GM19043 (cell line): Measurements from ENCODE around the gene MBNL1.
"Not testable (repeated sequence)": the region's sequence is repeated elsewhere in the genome, so short reads cannot be mapped to it uniquely, and the experiment has no call there.

ENCODE experiments used
- ATAC-seq: cut with Tn5 transposase; IDR thresholded peaks from one replicate; pipeline ENCODE4 v1.9.1; 2021; ENCODE audit warnings: low read depth; ENCODE audit not compliant: unreplicated experiment

Gene MBNL1

DNA sequence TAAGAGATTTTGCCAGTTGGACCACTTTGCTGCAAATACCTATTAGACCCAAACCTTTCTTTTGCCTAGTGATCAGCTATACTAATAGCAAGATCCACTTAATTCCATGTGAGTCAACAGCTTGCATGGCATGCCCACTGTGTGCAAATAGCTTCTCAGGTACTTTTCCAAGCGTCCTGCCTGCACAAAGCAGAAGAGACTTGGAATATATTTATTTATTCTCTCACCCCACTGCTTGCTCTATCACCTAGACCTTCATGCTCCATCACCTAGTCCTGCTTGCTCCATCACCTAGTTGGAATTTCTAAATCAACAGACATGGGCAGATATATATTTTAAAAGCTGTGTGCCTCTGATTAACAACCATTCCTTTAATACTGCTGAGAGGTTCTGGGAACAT is 47.6 kb downstream of the MBNL1 start:
- no peak for ATAC-seq

GRCh38 chr3:152317184-152317583 is 48.5 kb downstream of the MBNL1 start:
- no peak for ATAC-seq

GRCh38 chr3:152317956-152318355 is 49.2 kb downstream of the MBNL1 start:
- ATAC-seq = no peak

- ATAC-seq = no peak
Observed at GRCh38 chr3:152318512-152318911, 49.8 kb downstream of the MBNL1 start.

DNA sequence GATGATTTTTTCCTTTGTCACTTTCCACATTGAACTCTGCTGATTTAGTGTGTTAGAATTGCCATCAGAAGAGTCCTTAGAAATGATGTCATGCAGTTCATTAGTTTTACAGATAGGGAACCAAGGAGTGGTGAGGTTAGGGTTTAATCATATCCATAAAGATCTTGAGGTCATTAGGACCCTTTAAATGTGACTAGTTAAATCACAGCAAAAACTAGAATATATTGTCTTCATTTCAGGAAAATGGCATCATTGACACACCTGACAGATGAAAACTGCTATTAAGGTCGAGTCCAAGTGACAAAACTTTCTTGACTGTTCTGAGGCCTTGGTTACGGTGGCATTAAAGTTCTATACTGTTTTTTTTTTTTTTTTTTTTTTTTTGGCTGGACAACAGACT is 50.5 kb downstream of the MBNL1 start:
- ATAC-seq = no peak

GRCh38 chr3:152319831-152320617 is 51.3 kb downstream of the MBNL1 start:
- ATAC-seq = no peak

DNA sequence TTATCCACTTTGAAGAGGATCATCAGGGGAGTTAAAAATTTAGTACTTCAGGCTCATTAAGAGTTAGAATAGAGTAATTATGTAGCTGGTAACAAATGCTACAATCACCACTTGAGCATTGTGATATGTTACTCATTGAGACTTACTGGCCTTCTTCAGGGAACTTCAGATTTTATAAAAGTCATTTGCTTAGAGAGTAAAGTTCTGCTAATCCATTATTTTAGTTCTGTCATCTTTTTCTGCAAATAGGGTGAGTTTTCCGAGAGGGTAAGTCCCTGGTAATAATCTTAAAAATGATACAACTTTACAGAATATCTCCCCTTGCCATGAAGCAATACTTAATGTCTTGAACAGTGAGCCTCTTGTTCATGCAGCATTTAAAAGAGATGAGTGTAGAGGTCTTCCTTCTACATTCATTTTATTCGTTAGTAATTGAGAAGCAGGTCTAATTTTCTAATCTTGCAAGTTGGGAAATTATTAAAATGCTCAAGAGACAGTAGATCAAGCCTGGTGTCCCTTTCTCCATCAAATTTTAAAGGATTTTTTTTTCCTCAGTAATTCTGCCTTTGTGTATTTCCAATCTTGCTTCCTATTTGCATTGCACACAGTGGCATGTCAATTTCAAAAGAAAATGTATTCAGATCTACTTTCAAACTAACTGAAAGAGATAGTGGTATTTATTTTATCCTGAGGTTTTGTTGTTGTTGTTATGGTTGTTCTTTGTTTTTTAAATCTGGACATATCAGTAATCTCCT is 52.6 kb downstream of the MBNL1 start:
- ATAC-seq = no peak

DNA sequence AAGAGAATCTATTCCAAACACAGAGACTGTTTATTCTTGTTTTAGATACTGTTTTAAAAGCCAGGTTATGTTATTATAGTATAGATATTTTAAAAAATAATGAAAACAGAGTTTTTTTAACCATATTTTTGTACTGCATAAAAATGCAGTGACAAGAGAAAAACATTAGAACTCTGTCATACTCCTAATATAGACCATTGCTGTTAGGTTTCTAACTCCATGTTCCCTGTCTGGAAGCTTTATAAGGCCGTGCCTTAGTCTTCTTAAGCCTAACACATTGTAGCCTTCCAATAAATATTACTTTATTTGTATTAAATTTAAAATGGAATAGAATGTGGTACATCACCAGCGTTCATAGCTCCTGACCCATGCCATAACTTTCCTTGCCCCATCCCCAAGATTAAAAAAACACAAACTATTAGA is 53.2 kb downstream of the MBNL1 start:
- ATAC-seq = no peak

- peak; percentile 50 for ATAC-seq
Observed at GRCh38 chr3:152322756-152323155, 54.0 kb downstream of the MBNL1 start.

DNA sequence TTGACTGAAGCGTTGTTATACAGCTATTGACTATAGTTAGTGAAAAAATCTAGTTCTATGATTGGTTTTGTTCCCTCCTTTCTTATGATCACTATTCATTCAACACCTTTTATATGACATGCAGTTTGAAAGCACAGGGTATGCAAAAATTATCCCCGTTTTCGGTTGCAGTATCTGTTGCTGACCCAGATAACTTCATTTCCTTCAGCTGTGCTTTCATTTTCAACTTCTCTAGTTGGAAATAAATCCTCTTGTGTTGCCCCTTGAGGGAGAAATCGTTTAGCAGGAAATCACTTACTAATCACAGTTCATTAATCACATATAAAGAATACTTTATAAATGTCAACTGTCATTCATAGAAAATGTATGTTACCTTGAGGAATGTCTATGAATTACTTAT is 55.1 kb downstream of the MBNL1 start:
- peak; percentile 81 for ATAC-seq

GRCh38 chr3:152325136-152325535 is 56.4 kb downstream of the MBNL1 start:
- ATAC-seq = no peak

GRCh38 chr3:152327203-152327602 is 58.5 kb downstream of the MBNL1 start:
- no peak for ATAC-seq

DNA sequence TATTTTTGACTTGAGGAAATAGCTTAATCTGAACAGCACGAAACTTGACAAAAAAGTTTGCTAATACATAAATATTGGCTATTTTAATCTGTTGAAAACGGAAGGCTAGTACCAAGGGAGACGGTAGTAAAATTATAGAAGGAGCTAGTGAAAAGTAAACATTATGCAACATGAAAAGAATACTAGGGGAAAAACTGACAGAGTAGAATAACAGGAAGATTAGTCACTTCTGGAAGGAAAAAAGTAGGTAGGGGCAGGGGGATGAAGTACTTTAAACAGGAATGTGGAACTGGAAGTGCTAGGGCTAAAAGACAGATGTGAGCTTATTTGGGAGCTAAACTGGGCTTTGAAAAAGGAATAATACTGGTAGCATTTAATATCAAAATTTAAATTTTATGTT is 60.1 kb downstream of the MBNL1 start:
- no peak for ATAC-seq

GRCh38 chr3:152330559-152330958 is 61.8 kb downstream of the MBNL1 start:
- ATAC-seq = no peak

DNA sequence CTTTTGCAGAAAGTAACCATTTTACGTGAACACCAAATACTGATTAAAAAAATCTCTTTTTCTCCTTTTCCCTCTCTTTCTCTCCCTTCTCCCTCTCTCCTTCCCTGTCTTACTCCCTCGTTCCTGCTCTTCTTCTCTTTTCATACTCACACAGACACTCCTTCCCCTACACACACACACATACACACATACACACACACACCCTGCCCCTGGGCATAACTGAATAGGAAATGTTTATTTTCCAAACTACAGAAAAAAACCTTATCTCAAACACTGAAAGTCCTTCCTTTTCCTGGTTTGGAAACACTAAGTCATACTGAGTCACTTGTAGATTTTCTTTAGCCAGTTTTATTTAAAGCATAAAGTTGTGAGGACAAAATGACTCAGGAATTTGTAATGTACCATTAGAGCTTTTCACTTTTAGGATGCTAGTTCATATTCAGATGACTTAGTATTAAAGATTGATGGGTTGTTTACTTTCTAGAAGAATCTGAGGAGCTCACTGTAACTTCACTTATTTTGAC is 62.4 kb downstream of the MBNL1 start:
- ATAC-seq = no peak

GRCh38 chr3:152331998-152332397 is 63.3 kb downstream of the MBNL1 start:
- no peak for ATAC-seq

GRCh38 chr3:152333928-152334327 is 65.2 kb downstream of the MBNL1 start:
- ATAC-seq = no peak

DNA sequence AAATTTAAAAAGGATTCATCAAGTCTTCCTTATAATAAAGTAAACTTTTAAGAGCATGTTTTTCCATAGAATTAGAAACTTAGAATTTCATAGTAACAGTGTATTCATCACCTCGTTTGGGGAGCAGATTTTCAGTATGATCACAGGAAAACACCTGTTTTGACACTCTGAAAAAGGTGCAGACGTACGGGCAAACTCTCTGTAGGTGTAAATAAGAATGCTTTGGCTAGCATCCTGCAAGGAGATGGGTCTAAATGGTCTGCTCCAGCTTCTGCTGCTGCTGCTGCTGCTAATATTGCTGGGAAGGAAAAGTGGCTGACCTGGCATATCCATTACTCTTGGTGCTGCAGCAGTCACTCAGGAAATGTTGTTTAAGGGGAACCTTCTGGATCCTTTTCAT is 66.0 kb downstream of the MBNL1 start:
- no peak for ATAC-seq

GRCh38 chr3:152335273-152335672 is 66.5 kb downstream of the MBNL1 start:
- peak; percentile 36 for ATAC-seq

DNA sequence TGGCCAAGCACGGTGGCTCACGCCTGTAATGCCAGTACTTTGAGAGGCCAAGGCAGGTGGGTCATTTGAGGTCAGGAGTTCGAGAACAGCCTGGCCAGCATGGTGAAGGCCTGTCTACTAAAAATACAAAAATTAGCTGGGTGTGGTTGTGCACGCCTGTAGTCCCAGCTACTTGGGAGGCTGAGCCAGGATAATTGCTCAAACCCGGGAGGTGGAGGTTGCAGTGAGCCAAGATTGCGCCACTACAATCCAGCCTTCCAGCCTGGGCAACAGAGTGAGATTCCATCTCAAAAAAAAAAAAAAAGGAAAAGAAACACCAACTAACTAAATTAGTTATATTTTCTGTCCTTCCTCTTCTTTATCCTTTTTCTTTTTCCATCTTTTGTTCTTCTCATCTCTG is 68.6 kb downstream of the MBNL1 start:
- not testable (repeated sequence) for ATAC-seq

DNA sequence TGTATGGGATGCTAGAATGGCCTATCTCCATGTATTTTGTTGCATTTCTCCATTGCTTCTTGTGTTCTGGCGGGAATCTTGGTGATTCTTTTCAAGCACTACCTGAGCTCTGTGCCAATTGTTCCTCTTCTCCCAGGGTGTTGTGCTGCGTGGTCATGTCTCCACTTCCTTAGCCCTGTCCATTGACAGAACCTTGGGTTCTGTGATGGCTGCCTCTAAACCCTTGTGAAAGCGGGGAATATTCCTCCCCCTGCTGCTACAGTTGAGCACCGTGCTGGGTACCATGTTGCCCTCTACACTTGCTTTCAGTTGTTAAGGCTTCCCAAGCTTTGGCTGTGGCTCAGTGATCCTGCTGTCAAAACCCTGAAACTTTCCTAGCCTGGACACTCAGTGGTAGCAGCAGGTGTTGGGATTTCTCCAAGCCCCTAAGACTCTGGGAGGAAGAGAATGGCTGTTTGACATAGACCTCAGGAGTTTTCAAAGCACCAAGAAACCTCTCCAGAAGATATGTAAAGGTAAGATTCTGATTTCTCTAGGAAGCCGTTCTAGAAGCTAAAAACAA is 69.5 kb downstream of the MBNL1 start:
- no peak for ATAC-seq
